ENCODE measurements around the gene DUOXA2. TPM values are rescaled to one million over a fixed set of nuclear protein-coding genes. Genes with fewer than 3 reads are reported as not detected.

Gene DUOXA2
- total RNA-seq, 4 donors from 2014 or later = not detected

DNA sequence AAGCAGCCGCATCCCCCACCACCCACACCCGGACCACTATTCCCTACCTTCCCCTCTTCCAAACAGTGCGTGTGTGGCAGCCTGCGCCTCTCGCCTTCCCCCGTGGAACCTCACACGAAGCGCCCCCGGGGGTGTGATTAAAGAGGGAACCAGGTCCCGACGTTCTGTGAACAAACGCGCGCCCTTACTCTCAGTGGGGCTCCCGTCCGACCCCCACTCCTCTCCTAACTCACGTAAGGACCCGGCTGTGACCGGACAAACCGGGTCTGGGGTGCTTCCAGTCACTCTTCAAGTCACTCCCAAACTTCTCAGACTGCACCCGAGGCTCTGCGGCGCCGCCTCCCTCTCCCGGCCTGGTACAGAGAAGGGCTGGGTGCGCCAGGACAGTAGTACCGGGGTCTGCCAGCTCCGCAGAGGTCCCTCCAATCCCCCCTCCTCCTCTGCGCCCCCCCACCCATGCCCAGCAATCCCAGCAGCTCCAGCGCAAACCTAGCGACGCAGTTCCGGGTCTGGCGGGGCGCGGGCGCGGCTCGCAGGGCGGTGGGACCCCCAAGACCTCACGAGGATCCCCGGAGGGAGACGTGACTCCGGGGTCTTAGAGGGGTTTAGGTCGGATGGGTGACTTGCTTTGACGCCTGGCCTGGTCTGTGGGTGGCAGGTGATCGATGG, 15.0 kb downstream of the DUOXA2 start:
- TF ChIP-seq, protein P1, sequence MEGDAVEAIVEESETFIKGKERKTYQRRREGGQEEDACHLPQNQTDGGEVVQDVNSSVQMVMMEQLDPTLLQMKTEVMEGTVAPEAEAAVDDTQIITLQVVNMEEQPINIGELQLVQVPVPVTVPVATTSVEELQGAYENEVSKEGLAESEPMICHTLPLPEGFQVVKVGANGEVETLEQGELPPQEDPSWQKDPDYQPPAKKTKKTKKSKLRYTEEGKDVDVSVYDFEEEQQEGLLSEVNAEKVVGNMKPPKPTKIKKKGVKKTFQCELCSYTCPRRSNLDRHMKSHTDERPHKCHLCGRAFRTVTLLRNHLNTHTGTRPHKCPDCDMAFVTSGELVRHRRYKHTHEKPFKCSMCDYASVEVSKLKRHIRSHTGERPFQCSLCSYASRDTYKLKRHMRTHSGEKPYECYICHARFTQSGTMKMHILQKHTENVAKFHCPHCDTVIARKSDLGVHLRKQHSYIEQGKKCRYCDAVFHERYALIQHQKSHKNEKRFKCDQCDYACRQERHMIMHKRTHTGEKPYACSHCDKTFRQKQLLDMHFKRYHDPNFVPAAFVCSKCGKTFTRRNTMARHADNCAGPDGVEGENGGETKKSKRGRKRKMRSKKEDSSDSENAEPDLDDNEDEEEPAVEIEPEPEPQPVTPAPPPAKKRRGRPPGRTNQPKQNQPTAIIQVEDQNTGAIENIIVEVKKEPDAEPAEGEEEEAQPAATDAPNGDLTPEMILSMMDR (IDR thresholded peaks at IDR 0.05; ENCODE audit: low read depth) = no peak

DNA sequence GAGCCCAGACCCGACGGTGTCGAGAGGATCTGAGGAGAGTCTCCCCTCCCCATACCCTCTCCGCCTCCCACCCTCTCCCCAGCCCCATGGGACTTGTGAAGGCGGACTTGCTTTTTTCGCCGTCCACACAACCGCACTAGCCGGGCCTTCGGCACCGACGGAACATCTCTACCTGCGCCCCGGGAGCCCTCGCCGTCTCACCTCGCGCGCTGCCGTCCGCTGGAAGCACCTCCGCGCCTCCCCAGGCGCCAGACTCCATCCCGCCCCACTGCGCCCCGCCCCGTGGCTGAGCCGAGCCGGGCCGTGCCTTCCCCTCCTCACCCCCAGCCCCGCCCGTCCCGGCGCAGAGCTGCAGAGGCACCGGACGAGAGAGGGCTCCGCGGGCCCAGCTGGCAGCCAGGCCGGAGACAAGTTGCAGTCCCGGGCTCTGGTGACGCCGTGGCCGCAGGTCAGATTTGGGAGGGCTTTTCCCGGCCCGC, 15.6 kb downstream of the DUOXA2 start, which contains the start of the genes DUOX1 and DUOXA1:
TSS of gene DUOX1 (plus strand) at position 344 of the 479 bp plus-strand sequence. CDS start 1,973 bp downstream, outside the sequence.
TSS of gene DUOXA1 (minus strand) at position 229 of the 479 bp plus-strand sequence. CDS start 6,865 bp downstream, outside the sequence.
- TF ChIP-seq, protein P1 (IDR thresholded peaks at IDR 0.05; ENCODE audit: low read depth) = no peak

DNA sequence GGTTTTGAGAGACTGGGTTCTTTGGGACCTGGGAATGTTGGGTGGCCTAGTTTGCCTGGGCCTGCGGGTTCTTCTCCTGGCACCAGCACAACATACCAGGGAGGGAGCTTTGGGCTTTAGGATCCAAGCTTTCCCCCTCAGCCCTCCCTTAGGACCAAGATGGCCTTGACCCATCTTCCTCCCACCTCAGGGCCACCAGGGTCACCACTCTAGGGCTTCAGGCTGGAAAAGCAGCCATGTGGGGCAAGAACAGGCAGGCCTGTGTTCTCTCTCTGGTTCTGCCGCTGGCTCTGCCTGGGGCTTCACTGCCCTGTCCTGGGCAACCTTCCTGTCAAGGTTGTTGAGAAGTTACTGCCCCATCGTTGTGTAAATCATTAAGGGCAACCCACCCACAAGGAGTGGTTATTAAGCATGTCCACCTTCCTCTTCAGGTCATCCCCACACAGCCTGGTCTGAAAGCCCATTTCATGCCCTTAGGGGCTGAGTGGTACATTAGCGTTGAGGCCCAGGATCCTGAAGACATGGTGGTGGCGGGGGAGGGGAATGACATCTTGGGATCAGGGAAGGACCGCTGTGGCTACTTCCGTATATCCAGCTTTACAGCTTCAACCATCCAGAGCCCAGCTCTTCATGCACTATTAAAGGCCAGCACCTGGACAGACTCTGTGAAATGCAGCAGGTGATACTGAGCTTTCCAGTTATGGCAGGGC, 16.3 kb downstream of the DUOXA2 start:
- TF ChIP-seq, protein P1 (IDR thresholded peaks at IDR 0.05; ENCODE audit: low read depth) = no peak

DNA sequence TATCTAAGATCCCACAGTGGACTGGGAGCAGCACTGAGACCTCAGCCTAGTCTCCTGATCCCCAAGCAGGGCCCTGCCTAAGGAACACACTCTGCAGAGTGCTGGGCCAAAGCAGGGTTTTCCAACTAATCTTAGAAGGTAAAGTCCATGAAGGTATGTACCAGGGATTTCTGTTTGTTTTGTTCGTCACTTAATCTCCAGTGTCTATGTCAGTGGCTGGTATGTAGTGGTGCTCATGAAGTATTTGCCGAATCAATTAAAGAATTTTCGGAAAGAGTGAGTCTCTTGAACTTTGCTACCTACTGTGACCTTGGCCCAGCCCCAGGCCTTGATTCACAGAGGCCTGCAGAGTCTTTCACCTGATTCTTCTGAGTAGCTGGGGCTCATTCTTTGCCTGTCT, 17.4 kb downstream of the DUOXA2 start:
- TF ChIP-seq, protein P1 (IDR thresholded peaks at IDR 0.05; ENCODE audit: low read depth) = no peak

DNA sequence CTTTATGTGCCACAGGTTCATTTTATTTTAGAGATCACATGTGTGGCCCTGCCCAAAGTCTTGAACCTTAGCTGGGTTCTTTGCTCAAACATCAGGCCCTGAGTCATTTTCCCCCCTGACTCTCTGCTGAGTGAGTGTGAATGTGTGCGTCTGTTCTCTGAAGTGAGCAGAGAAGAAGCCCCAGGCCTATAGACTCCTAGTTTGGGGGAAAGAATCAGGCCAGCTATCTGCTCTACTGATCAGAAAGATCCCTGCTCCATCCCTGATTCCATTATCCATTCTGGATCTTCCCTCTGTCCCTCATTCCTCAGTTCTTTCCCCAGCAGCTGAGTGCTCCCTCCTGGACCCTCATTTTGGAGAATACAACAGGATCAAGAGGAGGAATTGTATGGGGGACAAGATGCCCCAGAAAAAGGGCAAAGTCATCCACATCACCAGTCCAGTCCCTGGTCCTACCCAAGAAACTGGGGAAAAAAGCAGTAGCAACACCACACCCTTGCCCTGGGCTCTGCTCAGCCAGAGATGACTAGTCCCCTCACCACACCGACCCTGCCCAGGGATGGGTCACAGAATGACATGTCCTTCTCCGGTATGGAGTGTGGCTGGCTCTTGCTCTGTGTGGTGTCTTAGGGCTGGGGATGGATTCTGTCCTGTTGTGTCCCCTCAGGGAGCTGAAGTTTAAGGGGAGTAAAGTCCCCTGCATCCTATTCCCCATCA, 18.9 kb downstream of the DUOXA2 start:
- TF ChIP-seq, protein P1 (IDR thresholded peaks at IDR 0.05; ENCODE audit: low read depth) = no peak

DNA sequence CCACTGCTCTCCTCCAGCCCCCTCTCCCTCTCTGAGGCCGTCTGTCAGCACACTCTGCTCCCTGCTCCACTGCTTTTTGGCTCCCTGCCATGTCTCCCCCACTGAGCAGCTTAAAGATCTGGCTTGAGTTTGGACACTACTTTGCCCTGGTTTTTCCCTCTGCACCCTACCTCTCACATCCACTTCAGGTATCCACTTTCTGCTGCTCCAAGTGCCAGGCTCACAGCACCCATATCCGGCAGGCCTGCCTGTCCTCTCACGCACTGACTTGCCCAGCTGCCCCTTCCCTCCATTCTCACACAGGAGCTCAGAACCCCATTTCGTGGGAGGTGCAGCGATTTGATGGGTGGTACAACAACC, 19.4 kb downstream of the DUOXA2 start:
- TF ChIP-seq, protein P1 (IDR thresholded peaks at IDR 0.05; ENCODE audit: low read depth) = no peak

DNA sequence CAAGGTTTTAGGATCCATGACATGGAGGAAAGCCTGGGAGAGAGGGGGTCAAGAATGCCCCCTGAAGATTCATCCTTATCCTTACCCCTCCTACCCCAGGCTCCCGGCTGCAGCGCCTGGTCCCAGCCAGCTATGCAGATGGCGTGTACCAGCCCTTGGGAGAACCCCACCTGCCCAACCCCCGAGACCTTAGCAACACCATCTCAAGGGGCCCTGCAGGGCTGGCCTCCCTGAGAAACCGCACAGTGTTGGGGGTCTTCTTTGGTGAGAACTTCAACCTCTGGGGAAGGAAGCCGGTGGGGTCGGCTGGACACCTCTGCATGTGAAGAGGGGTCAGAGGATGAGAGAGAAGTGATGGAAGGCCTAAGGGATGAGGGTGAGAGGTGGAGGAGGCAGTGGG, 19.9 kb downstream of the DUOXA2 start:
- TF ChIP-seq, protein P1 (IDR thresholded peaks at IDR 0.05; ENCODE audit: low read depth) = no peak
